GM12872 (cell line): ENCODE results near the gene PCAT7.

Experiments used
- TF ChIP-seq, protein P1 (sequence below): IDR thresholded peaks from 3 replicates; pipeline ENCODE4 v1.5.1; 2011; ENCODE audit warnings: low read depth, mild to moderate bottlenecking, low read length, moderate library complexity; ENCODE audit not compliant: insufficient read depth

PCAT7 gene

DNA sequence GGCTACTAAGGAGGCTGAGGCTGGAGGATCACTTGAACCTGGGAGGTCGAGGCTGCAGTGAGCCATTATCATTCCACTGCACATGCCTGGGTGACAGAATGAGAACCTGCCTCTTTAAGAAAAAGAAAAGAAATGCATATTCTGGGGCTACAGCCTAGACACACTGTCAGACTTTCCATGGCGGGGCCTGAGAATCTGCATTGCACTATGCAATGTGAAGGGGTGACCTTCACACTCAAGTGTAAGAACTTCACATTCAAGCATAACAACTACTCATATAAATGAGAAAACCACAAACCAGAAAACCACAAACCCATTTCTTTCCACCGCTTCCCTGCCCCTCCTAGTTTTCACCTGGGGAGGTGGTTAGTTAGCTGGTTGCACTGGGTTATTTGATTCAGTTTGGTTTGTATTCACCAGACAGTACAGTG, 56.8 kb downstream of the PCAT7 start:
- TF ChIP-seq, protein P1, sequence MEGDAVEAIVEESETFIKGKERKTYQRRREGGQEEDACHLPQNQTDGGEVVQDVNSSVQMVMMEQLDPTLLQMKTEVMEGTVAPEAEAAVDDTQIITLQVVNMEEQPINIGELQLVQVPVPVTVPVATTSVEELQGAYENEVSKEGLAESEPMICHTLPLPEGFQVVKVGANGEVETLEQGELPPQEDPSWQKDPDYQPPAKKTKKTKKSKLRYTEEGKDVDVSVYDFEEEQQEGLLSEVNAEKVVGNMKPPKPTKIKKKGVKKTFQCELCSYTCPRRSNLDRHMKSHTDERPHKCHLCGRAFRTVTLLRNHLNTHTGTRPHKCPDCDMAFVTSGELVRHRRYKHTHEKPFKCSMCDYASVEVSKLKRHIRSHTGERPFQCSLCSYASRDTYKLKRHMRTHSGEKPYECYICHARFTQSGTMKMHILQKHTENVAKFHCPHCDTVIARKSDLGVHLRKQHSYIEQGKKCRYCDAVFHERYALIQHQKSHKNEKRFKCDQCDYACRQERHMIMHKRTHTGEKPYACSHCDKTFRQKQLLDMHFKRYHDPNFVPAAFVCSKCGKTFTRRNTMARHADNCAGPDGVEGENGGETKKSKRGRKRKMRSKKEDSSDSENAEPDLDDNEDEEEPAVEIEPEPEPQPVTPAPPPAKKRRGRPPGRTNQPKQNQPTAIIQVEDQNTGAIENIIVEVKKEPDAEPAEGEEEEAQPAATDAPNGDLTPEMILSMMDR, result no peak

GRCh38 chr9:94612071-94612470, 57.2 kb downstream of the PCAT7 start:
- TF ChIP-seq, protein P1, result no peak

GRCh38 chr9:94613003-94613402, 58.1 kb downstream of the PCAT7 start:
- TF ChIP-seq, protein P1, result peak; percentile 16; the same call in 1 of the 3 replicates

DNA sequence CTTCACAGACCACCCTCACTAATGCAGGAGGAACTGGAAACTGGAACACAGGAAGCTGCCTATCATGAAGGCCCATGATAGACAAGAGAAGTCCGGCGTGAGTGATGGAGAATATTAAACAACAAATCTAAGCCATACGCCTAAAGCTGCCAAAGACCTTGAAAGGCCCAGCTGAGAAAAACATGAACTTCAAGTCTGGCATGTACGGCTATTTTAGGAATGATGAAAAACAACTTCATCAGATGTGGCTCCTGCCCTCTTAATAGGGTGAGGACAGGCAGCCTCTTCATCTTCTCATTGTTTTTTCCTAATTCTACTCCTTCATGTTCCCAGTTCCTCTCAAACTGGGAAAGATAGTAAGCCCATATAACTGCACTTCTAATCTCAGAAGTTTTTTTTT, 64.1 kb downstream of the PCAT7 start:
- TF ChIP-seq, protein P1, result no peak
